ENCODE results near the gene MACROD2. TPM values are rescaled to one million over a fixed set of nuclear protein-coding genes. Genes with fewer than 3 reads are reported as not detected.

The MACROD2 gene
- total RNA-seq, 1 donor from 2014 or later = 78.2 TPM

DNA sequence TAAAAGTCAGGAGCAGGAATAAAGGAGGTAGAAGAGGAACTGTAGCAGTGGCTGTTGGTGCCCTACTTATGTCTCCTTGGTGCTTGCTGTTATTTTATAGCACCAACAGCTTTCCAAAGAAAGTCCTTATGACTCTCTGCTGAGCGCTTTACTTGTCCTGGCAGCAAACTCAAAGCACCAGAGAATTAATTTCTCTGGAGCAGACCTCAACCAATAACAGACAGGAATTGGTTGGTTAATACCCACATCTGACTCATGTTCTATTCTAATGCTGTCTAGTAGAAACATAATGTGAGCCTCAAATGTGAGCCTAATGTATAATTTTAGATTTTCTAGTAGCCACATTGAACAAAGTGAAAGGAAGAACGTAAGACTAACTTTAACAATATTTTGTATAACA lies 1892.1 kb downstream of the MACROD2 start:
- H3K9me3 ChIP-seq = no peaks in the 10 kb centered on the region
- H3K27ac ChIP-seq = no peak overlapping the region
- no peak for DNase-seq
- no peaks in the 10 kb centered on the region for H3K27me3 ChIP-seq
- H3K4me3 ChIP-seq = no peak overlapping the region
- H3K4me1 ChIP-seq = no peaks in the 10 kb centered on the region
- TF ChIP-seq, protein P1, sequence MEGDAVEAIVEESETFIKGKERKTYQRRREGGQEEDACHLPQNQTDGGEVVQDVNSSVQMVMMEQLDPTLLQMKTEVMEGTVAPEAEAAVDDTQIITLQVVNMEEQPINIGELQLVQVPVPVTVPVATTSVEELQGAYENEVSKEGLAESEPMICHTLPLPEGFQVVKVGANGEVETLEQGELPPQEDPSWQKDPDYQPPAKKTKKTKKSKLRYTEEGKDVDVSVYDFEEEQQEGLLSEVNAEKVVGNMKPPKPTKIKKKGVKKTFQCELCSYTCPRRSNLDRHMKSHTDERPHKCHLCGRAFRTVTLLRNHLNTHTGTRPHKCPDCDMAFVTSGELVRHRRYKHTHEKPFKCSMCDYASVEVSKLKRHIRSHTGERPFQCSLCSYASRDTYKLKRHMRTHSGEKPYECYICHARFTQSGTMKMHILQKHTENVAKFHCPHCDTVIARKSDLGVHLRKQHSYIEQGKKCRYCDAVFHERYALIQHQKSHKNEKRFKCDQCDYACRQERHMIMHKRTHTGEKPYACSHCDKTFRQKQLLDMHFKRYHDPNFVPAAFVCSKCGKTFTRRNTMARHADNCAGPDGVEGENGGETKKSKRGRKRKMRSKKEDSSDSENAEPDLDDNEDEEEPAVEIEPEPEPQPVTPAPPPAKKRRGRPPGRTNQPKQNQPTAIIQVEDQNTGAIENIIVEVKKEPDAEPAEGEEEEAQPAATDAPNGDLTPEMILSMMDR (IDR thresholded peaks at IDR 0.05) = no peak
- no peak for ATAC-seq
- intact Hi-C loops (cut with DNase I) = no loop called here
- H3K36me3 ChIP-seq = no peaks in the 10 kb centered on the region

DNA sequence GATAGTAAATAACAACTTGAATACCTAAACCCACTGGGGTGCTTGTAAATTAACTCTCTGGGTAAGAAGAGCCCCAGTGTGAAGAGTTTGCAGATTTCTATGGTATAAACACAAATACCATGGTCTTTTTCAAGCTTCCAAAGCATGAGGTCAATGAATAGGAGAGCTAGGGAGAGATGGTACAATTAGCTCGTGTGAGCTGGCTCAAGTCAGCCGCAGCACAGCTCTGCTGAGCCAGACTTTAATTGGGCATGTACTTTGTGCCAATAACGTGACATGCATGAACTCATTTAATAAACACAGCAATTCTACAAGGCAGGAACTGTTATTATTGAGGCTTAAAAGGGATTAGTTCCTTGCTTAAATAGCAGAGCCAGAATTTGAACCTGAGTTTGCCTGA lies 1893.7 kb downstream of the MACROD2 start:
- Histone ChIP-seq H3K27ac (no peak overlapping the region), H3K4me3 (no peak overlapping the region), H3K36me3 (no peaks in the 10 kb centered on the region), H3K27me3 (no peaks in the 10 kb centered on the region), H3K9me3 (no peaks in the 10 kb centered on the region), H3K4me1 (no peaks in the 10 kb centered on the region)
- intact Hi-C loops (cut with DNase I) = no loop called here
- TF ChIP-seq, protein P1 (IDR thresholded peaks at IDR 0.05) = no peak
- ATAC-seq = no peak
- no peak for DNase-seq

DNA sequence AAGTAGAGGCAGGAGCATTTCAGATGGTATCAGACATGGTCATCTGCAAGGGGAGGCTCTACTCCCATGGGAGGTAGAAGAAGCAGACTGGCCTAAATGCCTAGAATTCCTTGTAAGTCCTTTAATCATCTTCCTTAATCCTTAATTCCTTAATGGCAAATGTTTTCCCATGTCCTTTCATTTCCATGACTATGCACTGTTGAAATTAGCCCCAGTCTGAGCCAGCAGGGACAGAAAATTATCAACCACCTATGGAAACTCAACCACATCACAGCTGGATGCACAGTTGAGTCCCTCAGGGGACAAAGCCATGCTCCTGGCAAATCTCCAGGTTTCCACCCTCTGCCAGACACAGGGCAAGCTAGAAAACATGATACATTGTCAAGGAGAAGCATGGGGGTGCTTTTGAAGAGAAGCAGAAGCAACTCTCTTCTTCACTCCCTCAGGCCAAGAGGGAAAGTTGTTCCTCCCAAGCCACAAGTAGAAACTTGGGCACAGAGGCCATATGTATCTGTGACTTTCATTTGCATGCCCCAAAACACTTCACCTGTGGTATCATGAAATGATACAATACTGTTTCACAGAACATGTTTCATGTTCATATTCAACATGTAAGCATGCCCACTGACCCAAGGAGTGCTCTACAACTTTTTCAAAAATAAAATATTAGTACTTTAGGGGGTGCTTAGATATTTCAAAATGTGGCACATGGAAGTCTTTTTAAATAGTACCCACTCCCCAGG lies 1894.4 kb downstream of the MACROD2 start:
- Histone ChIP-seq H3K27me3 (no peaks in the 10 kb centered on the region), H3K36me3 (no peaks in the 10 kb centered on the region), H3K27ac (no peak overlapping the region), H3K4me1 (no peaks in the 10 kb centered on the region), H3K9me3 (no peaks in the 10 kb centered on the region), H3K4me3 (no peak overlapping the region)
- no peak for ATAC-seq
- intact Hi-C loops (cut with DNase I) = no loop called here
- no peak for DNase-seq
- TF ChIP-seq, protein P1 (IDR thresholded peaks at IDR 0.05) = no peak

DNA sequence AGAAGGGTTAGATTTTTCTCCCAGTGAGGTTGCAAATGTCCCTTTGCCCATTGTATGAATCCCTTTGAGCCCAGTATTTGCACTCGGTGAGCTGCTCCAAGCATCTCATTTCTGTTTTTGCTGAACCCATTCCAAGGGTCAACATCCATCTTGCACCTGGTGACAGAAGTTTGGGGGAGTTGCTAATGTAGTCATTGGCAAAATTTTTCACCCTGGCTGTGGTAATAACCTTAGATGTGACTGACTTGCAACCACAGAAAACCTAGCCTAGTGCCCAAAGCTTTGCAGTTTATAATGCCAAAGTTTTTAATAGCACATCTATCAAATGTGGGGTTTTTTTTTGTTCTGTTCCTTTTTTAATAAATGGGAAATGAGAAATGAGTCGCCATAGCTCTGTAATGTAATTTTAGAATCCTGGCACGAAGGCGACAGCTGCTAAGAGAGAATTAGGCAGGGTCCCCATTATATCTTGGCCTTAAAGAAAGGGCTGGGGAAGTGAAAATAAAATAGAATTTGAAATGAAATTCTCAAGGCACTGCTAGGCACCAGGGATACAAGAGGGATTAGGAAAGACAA lies 1895.2 kb downstream of the MACROD2 start:
- no peaks in the 10 kb centered on the region for H3K4me1 ChIP-seq
- DNase-seq (no peak), ATAC-seq (no peak)
- no peaks in the 10 kb centered on the region for H3K27me3 ChIP-seq
- no peak overlapping the region for H3K4me3 ChIP-seq
- no peaks in the 10 kb centered on the region for H3K9me3 ChIP-seq
- intact Hi-C loops (cut with DNase I) = no loop called here
- no peak overlapping the region for H3K27ac ChIP-seq
- TF ChIP-seq, protein P1 (IDR thresholded peaks at IDR 0.05) = no peak
- no peaks in the 10 kb centered on the region for H3K36me3 ChIP-seq

DNA sequence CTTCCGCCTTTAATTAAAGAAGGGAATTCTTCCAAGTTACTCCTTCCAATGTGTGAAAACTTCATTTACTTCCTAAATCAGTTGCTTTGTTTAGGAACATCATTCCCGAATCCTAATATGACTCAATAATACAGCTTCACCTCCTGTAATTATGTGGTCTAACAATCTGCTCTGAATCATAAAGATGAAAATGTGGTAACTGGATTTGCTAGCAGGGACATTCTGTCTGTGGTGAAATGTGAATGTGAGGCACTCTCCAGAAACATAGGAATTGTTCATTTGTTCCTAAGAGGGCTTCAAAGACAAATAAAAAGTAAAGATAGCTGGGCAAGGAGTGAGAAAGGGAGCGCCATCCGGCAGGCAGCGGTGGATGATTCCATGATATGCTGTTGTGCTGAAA lies 1899.8 kb downstream of the MACROD2 start:
- Histone ChIP-seq H3K27ac (no peak overlapping the region), H3K4me3 (no peak overlapping the region), H3K9me3 (no peaks in the 10 kb centered on the region), H3K4me1 (no peaks in the 10 kb centered on the region), H3K36me3 (no peaks in the 10 kb centered on the region), H3K27me3 (no peaks in the 10 kb centered on the region)
- ATAC-seq (no peak), DNase-seq (no peak)
- TF ChIP-seq, protein P1 (IDR thresholded peaks at IDR 0.05) = no peak
- intact Hi-C loops (cut with DNase I) = no loop called here

Measured in upper lobe of right lung (tissue), 1 donor.